HS-27A (cell line): ENCODE measurements around the gene STAT5A.
"Not testable (repeated sequence)": the region's sequence is repeated elsewhere in the genome, so short reads cannot be mapped to it uniquely, and the experiment has no call there.

ENCODE experiments used
- DNase-seq: peaks from one replicate; pipeline ENCODE4 v3.0.0-alpha.2; 2012; ENCODE audit warnings: low read depth, missing footprints

The STAT5A gene

GRCh38 chr17:42285346-42286050 is 2.8 kb upstream of the STAT5A start:
- DNase-seq = no peak

- no peak for DNase-seq
Measured at GRCh38 chr17:42286411-42287221, 1.7 kb upstream of the STAT5A start.

- no peak for DNase-seq
Measured at GRCh38 chr17:42287305-42287976, 857 bp upstream of the STAT5A start.

- DNase-seq = no peak
Measured at GRCh38 chr17:42288803-42289610, 709 bp downstream of the STAT5A start.

- DNase-seq = no peak
Measured at GRCh38 chr17:42289611-42290181, 1.4 kb downstream of the STAT5A start.

- no peak for DNase-seq
Measured at GRCh38 chr17:42290577-42290976, 2.3 kb downstream of the STAT5A start.

GRCh38 chr17:42291129-42291528 is 2.8 kb downstream of the STAT5A start:
- DNase-seq = no peak

- DNase-seq = no peak
Measured at GRCh38 chr17:42294469-42295398, 6.4 kb downstream of the STAT5A start.

GRCh38 chr17:42296012-42296411 is 7.7 kb downstream of the STAT5A start:
- no peak for DNase-seq

- DNase-seq = not testable (repeated sequence)
Measured at GRCh38 chr17:42297775-42298174, 9.5 kb downstream of the STAT5A start.

- not testable (repeated sequence) for DNase-seq
Measured at GRCh38 chr17:42299361-42299760, 11.1 kb downstream of the STAT5A start.

- DNase-seq = not testable (repeated sequence)
Measured at GRCh38 chr17:42299913-42300312, 11.6 kb downstream of the STAT5A start.

- no peak for DNase-seq
Measured at GRCh38 chr17:42301022-42301421, 12.7 kb downstream of the STAT5A start.

GRCh38 chr17:42303694-42304093 is 15.4 kb downstream of the STAT5A start:
- DNase-seq = no peak

GRCh38 chr17:42304187-42305030 is 16.1 kb downstream of the STAT5A start:
- DNase-seq = no peak

GRCh38 chr17:42305031-42305330 is 16.7 kb downstream of the STAT5A start:
- not testable (repeated sequence) for DNase-seq

GRCh38 chr17:42305543-42306384 is 17.5 kb downstream of the STAT5A start:
- no peak for DNase-seq

GRCh38 chr17:42306385-42306667 is 18.0 kb downstream of the STAT5A start:
- no peak for DNase-seq

GRCh38 chr17:42307362-42307927 is 19.1 kb downstream of the STAT5A start:
- DNase-seq = no peak
